ENCODE measurements around the gene L3MBTL4. TPM values are rescaled to one million over a fixed set of nuclear protein-coding genes. Genes with fewer than 3 reads are reported as not detected.

The L3MBTL4 gene
- total RNA-seq, result 10 to 100 TPM in 1 of 2 donors, 1 to 10 TPM in 1; 8.7 to 11.5 TPM
- polyA plus RNA-seq (ENCODE audit: insufficient read length in 2 of 2), result 1 to 10 TPM; 3.9 to 4.2 TPM
- long read RNA-seq, donor 1, result 0 reads
- long read RNA-seq, donor 2, result 0 reads
- long read RNA-seq, donor 3, result 0 reads
- long read RNA-seq, donor 4, partial matches to known transcripts, result 0 of 1 reads
- long read RNA-seq, donor 4, other reads (novel, unspliced or antisense), result 0 of 1 reads

DNA sequence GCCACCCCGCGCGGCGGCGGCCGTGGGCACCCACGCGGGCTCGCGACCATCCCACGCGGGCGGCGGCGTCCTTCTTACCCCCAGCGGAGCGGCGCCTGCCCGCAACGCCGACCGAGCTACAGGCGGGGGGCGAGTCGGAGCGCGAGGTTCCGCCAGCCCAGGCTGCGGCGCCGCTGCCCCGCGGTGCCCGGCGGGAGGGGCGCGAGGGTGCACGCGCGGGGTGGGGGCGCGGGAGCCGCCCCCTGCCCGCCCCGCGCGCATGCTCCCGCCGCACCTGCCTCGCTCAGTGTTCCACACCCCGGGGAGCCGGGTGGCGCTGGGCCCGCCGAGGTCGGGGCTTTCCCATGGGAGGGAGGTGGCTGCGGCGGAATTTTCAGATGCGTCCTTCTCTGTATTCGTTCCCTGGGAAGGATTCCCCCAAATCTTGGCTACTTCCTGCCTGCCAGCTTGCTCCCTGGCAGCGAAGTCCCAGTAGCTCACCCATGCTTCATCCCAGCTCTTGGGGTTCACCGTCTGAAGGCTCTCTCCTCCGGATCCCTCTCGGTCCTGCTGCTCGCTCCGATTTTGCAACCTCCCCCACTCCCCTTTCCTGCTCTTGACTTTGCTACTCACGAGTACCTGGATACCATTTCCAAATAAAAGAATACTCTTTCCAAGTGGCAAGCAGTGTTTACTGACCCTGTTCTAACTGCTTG is at the start of gene L3MBTL4:
Gene L3MBTL4, minus strand, starts transcription at position 189 of the 695 bp plus-strand sequence. CDS start 103,286 bp downstream, outside the sequence.
- Histone ChIP-seq H3K4me1 (ENCODE audit: control insufficient read depth, insufficient read depth, low read length) (peaks cover 4% of the 10 kb centered on the region), H3K27ac (ENCODE audit: low read depth, low read length) (no peak within 1 kb of the TSS), H3K4me3 (ENCODE audit: low read depth, low read length) (peak within 1 kb of the TSS; percentile 56), H3K27me3 (ENCODE audit: control insufficient read depth, insufficient read depth, low read length) (peaks cover 13% of the 10 kb centered on the region), H3K36me3 (ENCODE audit: control insufficient read depth, insufficient read depth, low read length) (no peaks in the 10 kb centered on the region), H3K9me3 (ENCODE audit: control insufficient read depth, insufficient read depth, low read length) (no peaks in the 10 kb centered on the region)
- DNase-seq (ENCODE audit: low read depth in 4 of 6, low spot score in 6 of 6), result peak in 3 of 6 donors; percentile 23 to 72 (median 67)
- WGBS (ENCODE audit: insufficient coverage), result 2% methylated on average over 67 of the region's 67 CpGs

DNA sequence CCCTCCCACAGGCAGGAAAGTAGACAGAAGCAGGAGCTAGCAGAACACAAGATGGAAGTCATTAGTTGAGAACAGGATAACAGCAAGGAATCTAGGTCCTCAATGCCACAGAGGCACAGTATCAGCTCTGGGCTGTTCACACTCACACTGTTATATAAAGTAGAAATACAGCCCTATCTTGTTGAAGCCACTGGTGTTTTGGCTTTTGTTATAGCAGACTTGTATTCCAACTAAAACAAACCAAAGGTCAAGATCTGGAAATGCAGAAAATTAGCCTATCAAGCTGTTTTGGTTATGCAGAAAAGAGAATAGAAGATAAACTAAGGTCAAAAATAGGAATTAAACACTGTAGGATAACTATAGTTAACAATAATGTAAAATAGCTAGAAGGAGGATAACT is 37.5 kb upstream of the L3MBTL4 start:
- H3K36me3 ChIP-seq (ENCODE audit: control insufficient read depth, insufficient read depth, low read length), result no peaks in the 10 kb centered on the region
- DNase-seq (ENCODE audit: low read depth in 4 of 6, low spot score in 6 of 6), result no peak
- no peak overlapping the region for H3K27ac ChIP-seq (ENCODE audit: low read depth, low read length)
- no peak overlapping the region for H3K4me3 ChIP-seq (ENCODE audit: low read depth, low read length)
- no peaks in the 10 kb centered on the region for H3K9me3 ChIP-seq (ENCODE audit: control insufficient read depth, insufficient read depth, low read length)
- no peaks in the 10 kb centered on the region for H3K4me1 ChIP-seq (ENCODE audit: control insufficient read depth, insufficient read depth, low read length)
- no peaks in the 10 kb centered on the region for H3K27me3 ChIP-seq (ENCODE audit: control insufficient read depth, insufficient read depth, low read length)

DNA sequence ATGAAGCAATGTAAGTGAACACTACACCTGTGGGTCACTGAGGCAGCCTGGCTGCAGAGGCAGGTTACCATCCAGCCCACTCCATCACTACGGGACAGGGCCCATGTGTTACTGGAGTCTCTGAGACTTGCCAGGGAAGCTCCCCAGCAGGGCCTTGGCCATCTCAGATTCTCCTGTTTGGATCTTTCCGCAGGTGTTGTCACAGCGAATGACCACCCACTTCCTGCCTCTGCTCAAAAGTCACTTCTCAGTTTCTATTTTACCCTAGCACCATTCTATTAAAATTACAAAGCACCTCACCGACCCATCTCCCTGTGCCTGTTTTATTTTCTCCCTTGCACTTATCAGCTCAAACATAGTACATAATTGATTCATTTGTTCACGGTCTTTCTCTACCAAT is 34.5 kb upstream of the L3MBTL4 start:
- DNase-seq (ENCODE audit: low read depth in 4 of 6, low spot score in 6 of 6), result no peak
- H3K9me3 ChIP-seq (ENCODE audit: control insufficient read depth, insufficient read depth, low read length), result no peaks in the 10 kb centered on the region
- H3K4me3 ChIP-seq (ENCODE audit: low read depth, low read length), result no peak overlapping the region
- H3K27ac ChIP-seq (ENCODE audit: low read depth, low read length), result no peak overlapping the region
- H3K27me3 ChIP-seq (ENCODE audit: control insufficient read depth, insufficient read depth, low read length), result no peaks in the 10 kb centered on the region
- WGBS (ENCODE audit: insufficient coverage), result 92% methylated on average over 4 of the region's 5 CpGs
- H3K36me3 ChIP-seq (ENCODE audit: control insufficient read depth, insufficient read depth, low read length), result no peaks in the 10 kb centered on the region
- H3K4me1 ChIP-seq (ENCODE audit: control insufficient read depth, insufficient read depth, low read length), result no peaks in the 10 kb centered on the region

DNA sequence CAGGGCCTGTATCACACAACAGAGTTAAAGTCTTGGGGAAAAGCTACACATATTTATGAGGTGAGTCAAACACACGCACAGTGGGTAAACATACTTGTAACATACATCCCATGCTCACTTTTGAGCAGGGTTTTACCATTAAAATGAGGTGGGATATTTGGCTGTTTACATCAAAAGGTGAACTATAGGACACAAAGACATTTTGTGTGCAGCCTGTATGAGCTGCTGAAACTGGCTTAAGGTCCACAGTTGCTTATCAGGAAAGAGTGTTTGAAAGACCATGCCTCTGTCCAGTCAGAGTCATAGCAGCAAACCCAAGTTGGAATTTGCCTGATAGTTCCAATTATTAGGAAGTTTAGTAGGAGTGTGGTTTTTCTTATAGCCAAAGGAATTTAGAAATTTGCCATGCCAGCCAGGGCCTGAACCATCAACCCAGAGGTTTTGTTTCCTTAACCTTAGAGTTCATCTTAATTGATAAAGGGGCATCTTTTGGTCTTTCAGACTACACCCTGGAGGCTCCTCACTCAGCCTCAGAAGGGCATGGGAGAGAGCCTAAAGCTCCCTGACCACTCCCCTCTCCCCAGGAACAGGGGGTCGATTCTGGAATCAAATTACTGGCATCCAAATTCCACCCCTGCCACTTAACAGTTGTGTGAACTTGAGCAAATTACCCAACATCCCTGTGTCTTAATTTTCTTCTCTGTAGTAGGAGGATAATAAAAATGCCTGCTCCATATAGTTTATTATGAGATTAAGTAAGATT is 29.9 kb upstream of the L3MBTL4 start:
- Histone ChIP-seq H3K27me3 (ENCODE audit: control insufficient read depth, insufficient read depth, low read length) (no peaks in the 10 kb centered on the region), H3K4me1 (ENCODE audit: control insufficient read depth, insufficient read depth, low read length) (no peaks in the 10 kb centered on the region), H3K36me3 (ENCODE audit: control insufficient read depth, insufficient read depth, low read length) (no peaks in the 10 kb centered on the region), H3K9me3 (ENCODE audit: control insufficient read depth, insufficient read depth, low read length) (no peaks in the 10 kb centered on the region), H3K4me3 (ENCODE audit: low read depth, low read length) (no peak overlapping the region), H3K27ac (ENCODE audit: low read depth, low read length) (no peak overlapping the region)
- no CpG with 5 or more reads among the region's 2 CpGs for WGBS (ENCODE audit: insufficient coverage)
- no peak for DNase-seq (ENCODE audit: low read depth in 4 of 6, low spot score in 6 of 6)

DNA sequence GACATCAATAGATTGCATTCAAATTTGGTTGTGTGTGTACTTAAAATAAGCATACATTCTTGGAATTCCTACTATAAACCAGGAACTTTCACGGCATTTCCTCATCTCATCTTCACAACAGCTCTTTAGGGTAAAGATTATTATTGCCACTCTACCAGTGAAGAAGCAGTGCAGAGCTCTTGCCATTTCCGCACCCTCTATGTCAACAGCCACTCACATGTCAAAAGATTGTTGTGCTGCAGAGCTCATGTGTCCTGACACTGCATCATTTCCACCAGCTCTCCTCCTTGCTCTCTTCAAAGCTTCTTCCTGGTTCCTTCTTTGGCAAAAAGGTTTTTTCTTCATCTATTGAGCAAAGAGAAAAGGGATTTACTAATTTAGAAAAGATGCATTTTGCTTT is 26.5 kb upstream of the L3MBTL4 start:
- Histone ChIP-seq H3K4me3 (ENCODE audit: low read depth, low read length) (no peak overlapping the region), H3K27ac (ENCODE audit: low read depth, low read length) (no peak overlapping the region), H3K36me3 (ENCODE audit: control insufficient read depth, insufficient read depth, low read length) (no peaks in the 10 kb centered on the region), H3K4me1 (ENCODE audit: control insufficient read depth, insufficient read depth, low read length) (no peaks in the 10 kb centered on the region), H3K9me3 (ENCODE audit: control insufficient read depth, insufficient read depth, low read length) (no peaks in the 10 kb centered on the region), H3K27me3 (ENCODE audit: control insufficient read depth, insufficient read depth, low read length) (no peaks in the 10 kb centered on the region)
- 100% methylated on average over 1 of the region's 2 CpGs for WGBS (ENCODE audit: insufficient coverage)
- DNase-seq (ENCODE audit: low read depth in 4 of 6, low spot score in 6 of 6), result no peak

DNA sequence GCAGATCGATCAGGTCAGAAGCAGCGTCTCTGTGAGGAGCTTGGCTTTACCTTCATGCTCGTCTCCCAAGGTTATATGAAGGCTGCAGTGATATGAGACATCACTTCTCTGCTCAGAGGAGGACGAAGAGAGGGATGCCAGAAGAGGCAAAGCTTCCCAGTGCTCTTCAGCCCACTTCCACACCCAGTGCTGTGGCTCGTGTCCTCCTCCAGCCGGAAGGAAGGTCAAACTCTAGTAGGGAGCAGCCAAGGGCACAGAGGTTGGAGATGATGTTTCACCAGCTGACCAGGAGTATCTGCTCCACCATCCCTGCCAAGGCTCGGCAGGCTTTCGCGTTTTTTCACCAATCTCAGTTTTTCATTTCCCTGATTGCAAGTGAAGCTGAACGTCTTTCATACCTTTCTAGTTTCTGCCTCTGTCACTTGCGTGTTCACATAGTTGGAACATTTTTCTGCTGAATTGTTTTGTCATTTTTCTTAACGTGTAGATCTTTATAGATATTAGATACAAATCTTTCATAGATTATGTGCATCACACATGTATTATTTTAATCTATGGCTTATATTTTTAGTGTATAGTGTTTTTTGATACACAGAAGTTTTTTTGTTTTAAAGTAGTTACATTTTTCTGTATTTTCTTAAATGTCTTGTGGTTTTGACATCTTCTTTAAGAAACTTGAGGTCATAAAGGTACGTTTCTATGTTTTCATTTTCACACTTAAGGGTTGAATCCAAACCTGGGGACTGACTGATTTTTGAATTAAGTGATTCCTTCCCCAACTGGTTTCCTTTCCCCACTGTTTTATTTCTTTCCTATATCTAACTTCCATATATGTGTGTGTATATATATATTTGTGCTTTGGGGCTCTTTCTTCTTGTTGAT is 23.5 kb upstream of the L3MBTL4 start:
- WGBS (ENCODE audit: insufficient coverage), result 81% methylated on average over 7 of the region's 13 CpGs
- no peaks in the 10 kb centered on the region for H3K4me1 ChIP-seq (ENCODE audit: control insufficient read depth, insufficient read depth, low read length)

DNA sequence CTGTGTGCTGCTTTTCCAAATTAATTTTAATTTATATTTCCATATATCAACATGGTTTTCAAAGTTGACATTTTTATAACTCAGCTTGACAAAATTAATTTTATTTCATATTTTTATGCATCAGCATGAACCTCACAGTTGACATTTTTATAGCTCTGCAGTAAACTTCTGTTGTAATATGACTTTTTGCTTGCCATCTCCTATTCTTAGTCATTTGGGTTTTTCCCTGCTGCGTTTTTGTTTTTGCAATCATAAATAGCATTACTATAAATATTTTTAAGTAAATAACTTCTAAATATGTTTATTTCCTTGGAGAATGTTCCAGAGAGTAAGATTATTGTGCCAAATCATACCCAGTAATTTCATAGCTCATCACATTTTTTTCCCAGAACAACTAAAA is 21.0 kb upstream of the L3MBTL4 start:
- no peaks in the 10 kb centered on the region for H3K9me3 ChIP-seq (ENCODE audit: control insufficient read depth, insufficient read depth, low read length)
- no CpG with 5 or more reads among the region's 1 CpG for WGBS (ENCODE audit: insufficient coverage)
- H3K36me3 ChIP-seq (ENCODE audit: control insufficient read depth, insufficient read depth, low read length), result no peaks in the 10 kb centered on the region
- H3K27me3 ChIP-seq (ENCODE audit: control insufficient read depth, insufficient read depth, low read length), result no peaks in the 10 kb centered on the region
- H3K4me3 ChIP-seq (ENCODE audit: low read depth, low read length), result no peak overlapping the region
- no peak overlapping the region for H3K27ac ChIP-seq (ENCODE audit: low read depth, low read length)
- no peaks in the 10 kb centered on the region for H3K4me1 ChIP-seq (ENCODE audit: control insufficient read depth, insufficient read depth, low read length)
- DNase-seq (ENCODE audit: low read depth in 4 of 6, low spot score in 6 of 6), result no peak

More for the DNA sequence above, 23.5 kb upstream of the L3MBTL4 start:
- no peaks in the 10 kb centered on the region for H3K9me3 ChIP-seq (ENCODE audit: control insufficient read depth, insufficient read depth, low read length)
- H3K36me3 ChIP-seq (ENCODE audit: control insufficient read depth, insufficient read depth, low read length), result no peaks in the 10 kb centered on the region
- no peak overlapping the region for H3K4me3 ChIP-seq (ENCODE audit: low read depth, low read length)
- no peaks in the 10 kb centered on the region for H3K27me3 ChIP-seq (ENCODE audit: control insufficient read depth, insufficient read depth, low read length)
- no peak overlapping the region for H3K27ac ChIP-seq (ENCODE audit: low read depth, low read length)
- no peak for DNase-seq (ENCODE audit: low read depth in 4 of 6, low spot score in 6 of 6)

DNA sequence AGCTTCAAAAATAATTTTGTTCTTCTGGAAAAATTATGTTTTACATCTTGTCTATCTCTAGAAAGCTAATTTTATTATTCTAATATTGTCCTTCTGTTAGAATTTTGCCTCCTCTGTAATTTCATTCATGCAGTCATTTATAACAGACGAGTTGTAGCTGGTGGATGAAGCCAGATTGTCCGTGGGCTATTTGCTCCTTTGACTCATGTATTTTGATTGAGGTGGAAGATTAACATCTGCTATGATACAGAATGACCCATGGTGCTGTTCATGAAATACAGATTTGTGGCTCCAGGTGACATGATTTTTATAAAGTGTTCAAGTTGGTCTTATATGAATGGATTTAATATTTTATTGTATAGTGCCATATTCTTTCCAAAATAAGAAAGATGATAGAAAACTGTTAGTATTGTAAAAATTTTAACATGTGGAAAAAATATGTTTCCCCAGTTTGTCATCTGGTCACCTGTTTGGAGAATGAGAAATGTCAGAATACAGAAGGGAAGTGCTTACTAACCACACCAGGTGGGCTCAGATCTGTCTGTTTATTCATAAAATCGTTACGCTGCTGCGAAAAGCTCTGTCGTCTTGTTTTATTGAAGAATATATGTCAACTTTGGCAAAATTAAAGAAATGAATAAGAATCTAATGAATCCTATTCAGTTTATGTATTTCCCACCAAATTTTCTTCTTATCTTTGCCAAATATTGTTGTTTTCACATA is 20.4 kb upstream of the L3MBTL4 start:
- H3K27me3 ChIP-seq (ENCODE audit: control insufficient read depth, insufficient read depth, low read length), result no peaks in the 10 kb centered on the region
- peak in 1 of 6 donors; percentile 15 for DNase-seq (ENCODE audit: low read depth in 4 of 6, low spot score in 6 of 6)
- H3K27ac ChIP-seq (ENCODE audit: low read depth, low read length), result no peak overlapping the region
- no peak overlapping the region for H3K4me3 ChIP-seq (ENCODE audit: low read depth, low read length)
- no peaks in the 10 kb centered on the region for H3K9me3 ChIP-seq (ENCODE audit: control insufficient read depth, insufficient read depth, low read length)
- no CpG with 5 or more reads among the region's 6 CpGs for WGBS (ENCODE audit: insufficient coverage)
- no peaks in the 10 kb centered on the region for H3K4me1 ChIP-seq (ENCODE audit: control insufficient read depth, insufficient read depth, low read length)
- H3K36me3 ChIP-seq (ENCODE audit: control insufficient read depth, insufficient read depth, low read length), result no peaks in the 10 kb centered on the region

DNA sequence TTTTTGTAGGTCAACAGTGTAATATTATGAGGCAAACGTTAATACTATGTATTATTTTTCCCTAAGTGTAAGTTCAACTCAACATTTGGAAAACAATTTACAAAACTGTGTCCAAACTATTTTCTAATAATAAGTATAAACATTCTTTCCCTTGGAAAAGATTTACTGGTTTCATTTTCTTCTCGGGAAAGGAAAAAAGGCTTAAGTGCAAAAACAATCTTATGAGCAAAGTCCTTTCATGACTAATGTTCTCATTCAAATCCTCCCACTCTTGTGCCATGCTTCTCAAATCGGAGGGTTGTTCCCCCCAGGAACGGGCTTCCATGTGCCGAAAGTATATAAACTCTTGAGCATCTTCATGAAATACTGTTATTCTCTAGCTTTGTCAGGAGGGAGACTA is 19.8 kb upstream of the L3MBTL4 start:
- no peak overlapping the region for H3K4me3 ChIP-seq (ENCODE audit: low read depth, low read length)
- H3K9me3 ChIP-seq (ENCODE audit: control insufficient read depth, insufficient read depth, low read length), result no peaks in the 10 kb centered on the region
- no peaks in the 10 kb centered on the region for H3K27me3 ChIP-seq (ENCODE audit: control insufficient read depth, insufficient read depth, low read length)
- no peak overlapping the region for H3K27ac ChIP-seq (ENCODE audit: low read depth, low read length)
- H3K36me3 ChIP-seq (ENCODE audit: control insufficient read depth, insufficient read depth, low read length), result no peaks in the 10 kb centered on the region
- no peaks in the 10 kb centered on the region for H3K4me1 ChIP-seq (ENCODE audit: control insufficient read depth, insufficient read depth, low read length)
- peak in 1 of 6 donors; percentile 7 for DNase-seq (ENCODE audit: low read depth in 4 of 6, low spot score in 6 of 6)
- WGBS (ENCODE audit: insufficient coverage), result no CpG with 5 or more reads among the region's 5 CpGs

All from spinal cord (tissue), 10 donors.